K562 (cell line): ENCODE data around the gene TMEM200B. TPM values are rescaled to one million over a fixed set of nuclear protein-coding genes. Genes with fewer than 3 reads are reported as not detected.
"Not testable (repeated sequence)": the region's sequence is repeated elsewhere in the genome, so short reads cannot be mapped to it uniquely, and the experiment has no call there.

ENCODE experiments used
- ATAC-seq: fragments of 200-7000 bp; cut with Tn5 transposase; 3 replicates; pipeline ENCODE4 v1.9.1; 2020; ENCODE audit warnings: moderate library complexity
- BruUV-seq: library from RNA; stranded (reverse); fragments of 400-500 nt; replicated peaks from 2 replicates; lab custom pipeline; 2021; lab: Mats Ljungman, UMichigan
- CTCF ChIA-PET: fragments of 300-600 bp; formaldehyde crosslinking; extraction: SDS; loops from one replicate; lab custom pipeline; 2021; ENCODE audit warnings: low intra/inter-chr PET ratio; lab: Yijun Ruan, JAX
- POLR2A ChIA-PET: fragments of 300-600, 350-650 bp; sonication (Branson Sonifier 250); formaldehyde crosslinking; extraction: SDS; loops from one replicate; lab custom pipeline; 2021; ENCODE audit warnings: antibody characterized with exemption, inconsistent platforms; lab: Yijun Ruan, JAX
- DNase-seq, 4 experiments: peaks; one replicate each; pipeline versions ENCODE4 v3.0.0 to v3.0.0-alpha.2; 2011 to 2018; ENCODE audit warnings: low spot score in 3 of 4, mixed read lengths in 3 of 4; ENCODE audit errors: extremely low read depth in 1 of 4
- FAIRE-seq: peaks from 2 replicates; lab custom pipeline; 2011; peaks lifted over from hg19 to GRCh38; lab: Jason Lieb, UNC
- H2AFZ ChIP-seq: 2 replicates; pipeline ENCODE4 v1.6.0; 2011; ENCODE audit warnings: low read depth, low read length, control low read depth, inconsistent platforms
- H3K27ac ChIP-seq: fragments of 200-600 bp; 3 replicates; pipeline ENCODE4 v1.8.0; 2011; ENCODE audit warnings: low read depth, mild to moderate bottlenecking, control low read depth, inconsistent platforms, low read length, moderate library complexity, mixed read lengths; ENCODE audit errors: extremely low read depth
- H3K27me3 ChIP-seq, 2 experiments: fragments of 300-600 bp in 1 of 2; 2 replicates in 1 of 2; 3 replicates in 1 of 2; pipeline versions ENCODE4 v1.6.0 to v1.8.0; 2011; ENCODE audit warnings: inconsistent platforms in 2 of 2, low read length in 2 of 2, mild to moderate bottlenecking in 1 of 2, mixed read lengths in 1 of 2, moderate library complexity in 1 of 2; ENCODE audit not compliant: control insufficient read depth in 2 of 2, insufficient read depth in 2 of 2
- H3K36me3 ChIP-seq: fragments of 300-600 bp; 3 replicates; pipeline ENCODE4 v1.8.0; 2011; ENCODE audit warnings: mild to moderate bottlenecking, low read length, inconsistent platforms; ENCODE audit not compliant: control insufficient read depth, insufficient read depth
- H3K4me1 ChIP-seq, 2 experiments: fragments of 200-600 bp in 1 of 2; replicated peaks in 1 of 2; 2 replicates in 1 of 2; 3 replicates in 1 of 2; pipeline versions ENCODE4 v1.5.1 to v1.8.0; 2011; ENCODE audit warnings: inconsistent platforms in 2 of 2, low read length in 2 of 2, mild to moderate bottlenecking in 1 of 2, mixed read lengths in 1 of 2, moderate library complexity in 1 of 2; ENCODE audit not compliant: control insufficient read depth in 2 of 2, insufficient read depth in 2 of 2
- H3K4me2 ChIP-seq: 2 replicates; pipeline ENCODE4 v1.6.1; 2011; ENCODE audit warnings: low read length, control low read depth, inconsistent platforms, mixed read lengths; ENCODE audit not compliant: insufficient read depth
- H3K4me3 ChIP-seq: fragments of 200-600 bp; sonication (generic), shearing (Covaris generic); 2 replicates; pipeline ENCODE4 v1.5.1; 2016; ENCODE audit warnings: control low read depth, inconsistent platforms
- H3K79me2 ChIP-seq: fragments of 200-600 bp; 3 replicates; pipeline ENCODE4 v1.8.0; 2011; ENCODE audit warnings: low read length, inconsistent platforms; ENCODE audit not compliant: control insufficient read depth, insufficient read depth
- H3K9ac ChIP-seq, 2 experiments: 2 replicates each; pipeline versions ENCODE4 v1.6.0 to v1.6.1; 2011; ENCODE audit warnings: low read depth in 2 of 2, low read length in 2 of 2, control low read depth in 1 of 2, inconsistent platforms in 1 of 2, mild to moderate bottlenecking in 1 of 2, mixed read lengths in 1 of 2; ENCODE audit not compliant: insufficient read depth in 1 of 2
- H3K9me1 ChIP-seq: one replicate; pipeline ENCODE4 v1.6.0; 2011; ENCODE audit warnings: inconsistent platforms, mild to moderate bottlenecking, low read length, moderate library complexity; ENCODE audit not compliant: control insufficient read depth, insufficient read depth
- H3K9me3 ChIP-seq: replicated peaks from 2 replicates; pipeline ENCODE4 v1.5.1; 2011; ENCODE audit warnings: low read depth, low read length, inconsistent platforms; ENCODE audit not compliant: control insufficient read depth, insufficient read depth
- H4K20me1 ChIP-seq: replicated peaks from 2 replicates; pipeline ENCODE4 v1.6.1; 2011; ENCODE audit warnings: low read length, inconsistent platforms, mixed read lengths; ENCODE audit not compliant: control insufficient read depth, insufficient read depth
- ZNF146 ChIP-seq: IDR thresholded peaks from one replicate; pipeline ENCODE4 v1.6.1; 2018; ENCODE audit warnings: missing compliant biosample characterization; ENCODE audit not compliant: unreplicated experiment
- WGBS: fragments of 100-300 bp; shearing (Covaris generic); methylation state at CpG from one replicate; pipeline ENCODE4 v1.1.6; 2016; ENCODE audit warnings: low coverage, mixed read lengths; ENCODE audit not compliant: insufficient coverage; ENCODE audit errors: missing lambda C conversion rate; 5-methylcytosine and 5-hydroxymethylcytosine counted together
- in situ Hi-C: fragments of 300-500 bp; cut with MboI; formaldehyde crosslinking; loops from 4 replicates; pipeline ENCODE4 v1.15.0; 2018; ENCODE audit warnings: inconsistent platforms, mixed read lengths
- intact Hi-C: fragments of 100-400 bp; cut with micrococcal nuclease; formaldehyde crosslinking; loops from 2 replicates; pipeline ENCODE4 v1.14.2; 2022
- polyA plus RNA-seq, 8 experiments: library from polyadenylated mRNA; depleted of rRNA in 4 of 8; stranded (reverse) in 5 of 8; unstranded in 3 of 8; fragments of >200 nt; fragmentation: Nextera tagmentation in 2 of 8; fragmentation: Illumina TruSeq in 1 of 8; extraction: Ambion mirVana in 2 of 8; extraction: Trizol in 1 of 8; gene quantifications; 2 replicates each; pipeline versions ENCODE4 v1.2.1 to v1.2.3, GENCODE V29; 2011 to 2014; ENCODE audit warnings: inconsistent platforms in 1 of 8, missing spikeins in 1 of 8
- total RNA-seq, 7 experiments: library from RNA; depleted of rRNA in 6 of 7; stranded (reverse); fragments of >200 nt in 6 of 7; fragmentation: Illumina TruSeq in 2 of 7; extraction: Trizol in 2 of 7; gene quantifications; 2 replicates each; pipeline versions ENCODE4 v1.2.1 to v1.2.3, GENCODE V29; 2011 to 2021; ENCODE audit warnings: low replicate concordance in 1 of 7
- TF ChIP-seq, protein P1 (sequence below): sonication (generic); formaldehyde crosslinking; IDR thresholded peaks from 2 replicates; pipeline ENCODE4 v1.8.0; 2022; ENCODE audit warnings: missing genetic modification reagents, mild to moderate bottlenecking, borderline replicate concordance

TMEM200B gene
- total and polyA plus RNA-seq, 9 of the 15 experiments (the other 6 are each of a cell fraction or from before 2014, with no cell fraction given) = 0.04 to 0.35 (median 0.10) TPM; not detected in 1

- TF ChIP-seq, protein P1, sequence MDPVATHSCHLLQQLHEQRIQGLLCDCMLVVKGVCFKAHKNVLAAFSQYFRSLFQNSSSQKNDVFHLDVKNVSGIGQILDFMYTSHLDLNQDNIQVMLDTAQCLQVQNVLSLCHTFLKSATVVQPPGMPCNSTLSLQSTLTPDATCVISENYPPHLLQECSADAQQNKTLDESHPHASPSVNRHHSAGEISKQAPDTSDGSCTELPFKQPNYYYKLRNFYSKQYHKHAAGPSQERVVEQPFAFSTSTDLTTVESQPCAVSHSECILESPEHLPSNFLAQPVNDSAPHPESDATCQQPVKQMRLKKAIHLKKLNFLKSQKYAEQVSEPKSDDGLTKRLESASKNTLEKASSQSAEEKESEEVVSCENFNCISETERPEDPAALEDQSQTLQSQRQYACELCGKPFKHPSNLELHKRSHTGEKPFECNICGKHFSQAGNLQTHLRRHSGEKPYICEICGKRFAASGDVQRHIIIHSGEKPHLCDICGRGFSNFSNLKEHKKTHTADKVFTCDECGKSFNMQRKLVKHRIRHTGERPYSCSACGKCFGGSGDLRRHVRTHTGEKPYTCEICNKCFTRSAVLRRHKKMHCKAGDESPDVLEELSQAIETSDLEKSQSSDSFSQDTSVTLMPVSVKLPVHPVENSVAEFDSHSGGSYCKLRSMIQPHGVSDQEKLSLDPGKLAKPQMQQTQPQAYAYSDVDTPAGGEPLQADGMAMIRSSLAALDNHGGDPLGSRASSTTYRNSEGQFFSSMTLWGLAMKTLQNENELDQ (CRISPR knock-in tag) = no peak
Observed at GRCh38 chr1:29094433-29094832, 29.3 kb downstream of the TMEM200B start (continued).

GRCh38 chr1:29092704-29093103 is 31.0 kb downstream of the TMEM200B start:
- H4K20me1 ChIP-seq, CTCF ChIA-PET, DNase-seq, H3K9ac ChIP-seq, in situ Hi-C loops, H2AFZ ChIP-seq, ATAC-seq, H3K4me3 ChIP-seq, BruUV-seq, FAIRE-seq, H3K4me2 ChIP-seq, H3K27ac ChIP-seq, H3K4me1 ChIP-seq, H3K79me2 ChIP-seq, H3K9me1 ChIP-seq, intact Hi-C loops, H3K27me3 ChIP-seq, H3K9me3 ChIP-seq: not testable (repeated sequence)
- 85% methylated on average over 5 of the region's 5 CpGs for WGBS
- peak; percentile 97 for TF ChIP-seq ZNF146 (CRISPR knock-in tag)
- POLR2A ChIA-PET = interaction anchor here (4.0 kb wide), 1 partner anchor 12 kb away, joined by 16 read pairs; no protein-coding TSS in a partner anchor
- peaks cover 75% of the 10 kb centered on the region for H3K36me3 ChIP-seq
